ENCODE results near the gene ACTR3. TPM values are rescaled to one million over a fixed set of nuclear protein-coding genes. Genes with fewer than 3 reads are reported as not detected.

Gene ACTR3
- polyA plus RNA-seq, 1 donor from 2014 or later: 255 TPM

DNA sequence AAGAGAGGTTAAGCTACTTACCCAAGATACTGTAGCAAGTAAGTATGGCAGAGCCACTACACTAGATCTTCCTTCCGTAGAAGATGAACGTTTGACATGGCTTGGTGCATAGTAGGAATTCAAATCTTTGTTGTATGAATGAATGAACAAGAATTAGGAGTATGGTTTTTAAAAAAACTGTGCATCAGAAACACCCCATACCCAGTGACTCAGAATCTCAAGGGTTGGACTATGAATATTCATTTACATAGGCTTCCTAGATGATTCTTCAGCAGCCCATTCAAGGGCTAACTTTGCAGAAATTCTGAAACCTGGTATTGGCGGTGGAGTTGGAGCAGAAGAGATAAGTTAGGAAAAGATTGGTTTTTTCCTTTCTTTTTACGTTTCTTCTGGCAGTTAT lies 5.4 kb downstream of the ACTR3 start:
- Histone ChIP-seq H4K20me1 (ENCODE audit: insufficient read depth) (peaks cover 15% of the 10 kb centered on the region), H3K9me3 (ENCODE audit: low read length) (no peaks in the 10 kb centered on the region), H3K36me3 (ENCODE audit: insufficient read depth, low read length) (no peaks in the 10 kb centered on the region), H3K9me2 (ENCODE audit: insufficient read depth, low read length) (no peaks in the 10 kb centered on the region), H3K9ac (ENCODE audit: low read length) (no peak overlapping the region), H3K79me2 (replicated peaks; ENCODE audit: insufficient read depth, low read length) (peaks cover 97% of the 10 kb centered on the region), H3K4me2 (ENCODE audit: low read length) (no peak overlapping the region), H3K27ac (ENCODE audit: low read length) (no peak overlapping the region), H2AFZ (ENCODE audit: low read depth, low read length) (no peak overlapping the region), H3K27me3 (ENCODE audit: insufficient read depth, low read depth, low read length) (no peaks in the 10 kb centered on the region), H3F3A (ENCODE audit: insufficient read depth, low read length, poor library complexity, severe bottlenecking) (no peaks in the 10 kb centered on the region), H3K4me3 (ENCODE audit: low read length) (no peak overlapping the region)
- TF ChIP-seq, protein P1, sequence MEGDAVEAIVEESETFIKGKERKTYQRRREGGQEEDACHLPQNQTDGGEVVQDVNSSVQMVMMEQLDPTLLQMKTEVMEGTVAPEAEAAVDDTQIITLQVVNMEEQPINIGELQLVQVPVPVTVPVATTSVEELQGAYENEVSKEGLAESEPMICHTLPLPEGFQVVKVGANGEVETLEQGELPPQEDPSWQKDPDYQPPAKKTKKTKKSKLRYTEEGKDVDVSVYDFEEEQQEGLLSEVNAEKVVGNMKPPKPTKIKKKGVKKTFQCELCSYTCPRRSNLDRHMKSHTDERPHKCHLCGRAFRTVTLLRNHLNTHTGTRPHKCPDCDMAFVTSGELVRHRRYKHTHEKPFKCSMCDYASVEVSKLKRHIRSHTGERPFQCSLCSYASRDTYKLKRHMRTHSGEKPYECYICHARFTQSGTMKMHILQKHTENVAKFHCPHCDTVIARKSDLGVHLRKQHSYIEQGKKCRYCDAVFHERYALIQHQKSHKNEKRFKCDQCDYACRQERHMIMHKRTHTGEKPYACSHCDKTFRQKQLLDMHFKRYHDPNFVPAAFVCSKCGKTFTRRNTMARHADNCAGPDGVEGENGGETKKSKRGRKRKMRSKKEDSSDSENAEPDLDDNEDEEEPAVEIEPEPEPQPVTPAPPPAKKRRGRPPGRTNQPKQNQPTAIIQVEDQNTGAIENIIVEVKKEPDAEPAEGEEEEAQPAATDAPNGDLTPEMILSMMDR (IDR thresholded peaks at IDR 0.05; ENCODE audit: poor library complexity, severe bottlenecking): no peak
- TF ChIP-seq TAF1 (IDR thresholded peaks at IDR 0.05; ENCODE audit: low read depth) (no peak), POLR2AphosphoS5 (IDR thresholded peaks at IDR 0.05) (no peak), SMC3 (conservative IDR thresholded peaks at IDR 0.05; ENCODE audit: poor library complexity) (no peak), MXI1 (conservative IDR thresholded peaks at IDR 0.05; ENCODE audit: poor library complexity, severe bottlenecking) (no peak), REST (IDR thresholded peaks at IDR 0.05; ENCODE audit: borderline replicate concordance) (no peak), EP300 (conservative IDR thresholded peaks at IDR 0.05; ENCODE audit: poor library complexity, severe bottlenecking) (no peak), EZH2 (IDR thresholded peaks at IDR 0.05; ENCODE audit: borderline replicate concordance, insufficient read depth, low read length, poor library complexity, severe bottlenecking) (no peak), RAD21 (conservative IDR thresholded peaks at IDR 0.05) (no peak)

DNA sequence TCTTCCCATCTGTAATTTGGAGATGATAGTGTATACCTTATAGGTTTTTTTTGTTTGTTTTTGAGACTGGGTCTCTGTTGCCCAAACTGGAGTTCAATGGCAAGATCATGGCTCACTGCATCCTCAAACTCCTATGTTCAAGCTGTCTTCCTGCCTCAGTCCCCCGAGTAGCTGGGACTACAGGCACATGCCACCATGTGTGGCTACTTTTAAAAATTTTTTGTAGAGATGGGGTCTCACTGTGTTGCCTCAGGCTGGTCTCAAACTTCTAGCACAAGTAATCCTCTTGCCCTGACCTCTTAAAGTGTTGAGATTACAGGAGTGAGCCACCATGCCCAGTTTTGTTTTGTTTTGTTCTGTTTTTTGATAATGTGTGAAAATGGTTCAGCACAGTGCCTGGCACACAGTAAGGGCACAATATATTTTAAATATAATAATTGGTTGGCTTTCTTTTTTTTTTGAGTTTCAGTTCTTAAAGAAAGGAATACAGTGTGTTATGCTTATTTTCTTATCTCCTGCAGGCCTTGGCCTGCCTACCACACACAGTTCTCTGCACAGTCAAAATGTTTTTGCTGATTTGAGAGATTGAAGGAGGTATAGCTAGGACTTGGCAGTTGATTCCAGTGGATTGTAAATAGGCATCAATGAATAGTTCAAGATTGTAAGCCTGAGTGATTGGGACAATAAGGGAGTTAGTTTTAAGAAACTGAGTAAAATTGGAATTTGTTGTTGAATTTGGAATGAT lies 6.1 kb downstream of the ACTR3 start:
- Histone ChIP-seq H3K79me2 (replicated peaks; ENCODE audit: insufficient read depth, low read length) (peaks cover 98% of the 10 kb centered on the region), H3K36me3 (ENCODE audit: insufficient read depth, low read length) (no peaks in the 10 kb centered on the region), H3K9ac (ENCODE audit: low read length) (no peak overlapping the region), H3K27me3 (ENCODE audit: insufficient read depth, low read depth, low read length) (no peaks in the 10 kb centered on the region), H3K27ac (ENCODE audit: low read length) (no peak overlapping the region), H3K9me3 (ENCODE audit: low read length) (no peaks in the 10 kb centered on the region), H4K20me1 (ENCODE audit: insufficient read depth) (peaks cover 15% of the 10 kb centered on the region), H3F3A (ENCODE audit: insufficient read depth, low read length, poor library complexity, severe bottlenecking) (no peaks in the 10 kb centered on the region), H3K9me2 (ENCODE audit: insufficient read depth, low read length) (no peaks in the 10 kb centered on the region), H3K4me3 (ENCODE audit: low read length) (no peak overlapping the region), H3K4me2 (ENCODE audit: low read length) (no peak overlapping the region), H2AFZ (ENCODE audit: low read depth, low read length) (no peak overlapping the region)
- TF ChIP-seq TAF1 (IDR thresholded peaks at IDR 0.05; ENCODE audit: low read depth) (no peak), REST (IDR thresholded peaks at IDR 0.05; ENCODE audit: borderline replicate concordance) (no peak), SMC3 (conservative IDR thresholded peaks at IDR 0.05; ENCODE audit: poor library complexity) (no peak), MXI1 (conservative IDR thresholded peaks at IDR 0.05; ENCODE audit: poor library complexity, severe bottlenecking) (no peak), POLR2AphosphoS5 (IDR thresholded peaks at IDR 0.05) (no peak), EZH2 (IDR thresholded peaks at IDR 0.05; ENCODE audit: borderline replicate concordance, insufficient read depth, low read length, poor library complexity, severe bottlenecking) (no peak), EP300 (conservative IDR thresholded peaks at IDR 0.05; ENCODE audit: poor library complexity, severe bottlenecking) (no peak), RAD21 (conservative IDR thresholded peaks at IDR 0.05) (no peak)
- TF ChIP-seq, protein P1 (IDR thresholded peaks at IDR 0.05; ENCODE audit: poor library complexity, severe bottlenecking): no peak

All from neural cell (in vitro differentiated cells).